Kasumi-1 (cell line): ENCODE measurements around the gene STIMATE.

Source experiments
- DNase-seq, 2 experiments: peaks; one replicate each; lab custom pipeline; 2025; lab: John Stamatoyannopoulos, UW

STIMATE gene

GRCh38 chr3:52791366-52791765 lies 106.0 kb downstream of the STIMATE start:
- no peak for DNase-seq

- DNase-seq: no peak
These were observed 106.6 kb downstream of the STIMATE start for GRCh38 chr3:52790741-52791140.

GRCh38 chr3:52790337-52790736 lies 107.0 kb downstream of the STIMATE start:
- no peak for DNase-seq

- DNase-seq: no peak
These were observed 107.7 kb downstream of the STIMATE start for GRCh38 chr3:52789746-52790040.

- no peak for DNase-seq
These were observed 108.2 kb downstream of the STIMATE start for GRCh38 chr3:52788890-52789745.

- no peak for DNase-seq
These were observed 109.4 kb downstream of the STIMATE start for GRCh38 chr3:52787672-52788625.

- no peak for DNase-seq
These were observed 110.1 kb downstream of the STIMATE start for GRCh38 chr3:52787246-52787645.
